Uterus (tissue), 2 donors: Measurements from ENCODE around the gene AMBRA1.

ENCODE experiments used
- POLR2A ChIP-seq, 2 donors: fragments of 450-650 bp; IDR thresholded peaks; one replicate each; pipeline ENCODE4 v1.6.1; 2016; ENCODE audit warnings: antibody characterized with exemption in 2 of 2, mild to moderate bottlenecking in 1 of 2, moderate library complexity in 1 of 2
- TF ChIP-seq, protein P1 (sequence below), 4 experiments: fragments of 200-600 bp in 2 of 4; fragments of 450-650 bp in 2 of 4; sonication (generic) in 2 of 4; IDR thresholded peaks; one replicate each; pipeline ENCODE4 v1.5.1; 2016 to 2019; ENCODE audit warnings: antibody characterized with exemption in 4 of 4, mild to moderate bottlenecking in 2 of 4, moderate library complexity in 1 of 4

DNA sequence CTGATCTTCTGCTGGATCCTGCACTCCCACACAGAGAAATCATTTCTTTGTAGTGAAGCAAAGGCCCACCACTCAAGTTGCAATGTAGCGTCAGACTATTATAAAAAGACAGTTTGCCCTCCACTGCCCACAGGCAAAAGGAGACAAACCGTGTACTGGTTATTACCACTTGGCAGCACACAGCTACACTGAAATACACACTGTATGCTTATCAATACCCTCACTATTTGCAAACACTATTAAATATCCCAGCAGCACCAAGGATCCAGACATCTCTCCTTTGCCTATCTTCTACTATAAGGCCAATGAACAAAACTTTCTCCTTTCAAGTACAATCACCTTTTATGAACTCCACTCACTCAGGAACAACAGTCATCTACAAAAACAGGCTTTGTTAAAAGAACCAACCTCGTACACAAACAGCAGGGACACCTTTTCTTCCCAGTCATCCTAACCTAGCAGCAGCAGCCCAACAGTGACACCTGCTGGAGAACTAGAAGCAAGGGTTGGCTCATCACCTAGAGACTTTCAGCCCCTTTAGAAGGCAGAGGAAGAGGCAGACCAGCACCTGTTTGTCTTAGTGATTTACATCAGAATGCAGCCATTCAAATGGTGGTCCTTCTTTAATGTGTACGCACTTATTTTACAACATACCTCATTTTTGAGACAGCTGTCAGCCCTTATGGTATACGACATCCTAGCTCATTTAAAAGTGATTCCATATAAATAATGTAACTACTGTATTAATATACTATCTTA is 56.1 kb downstream of the AMBRA1 start:
- TF ChIP-seq, protein P1, sequence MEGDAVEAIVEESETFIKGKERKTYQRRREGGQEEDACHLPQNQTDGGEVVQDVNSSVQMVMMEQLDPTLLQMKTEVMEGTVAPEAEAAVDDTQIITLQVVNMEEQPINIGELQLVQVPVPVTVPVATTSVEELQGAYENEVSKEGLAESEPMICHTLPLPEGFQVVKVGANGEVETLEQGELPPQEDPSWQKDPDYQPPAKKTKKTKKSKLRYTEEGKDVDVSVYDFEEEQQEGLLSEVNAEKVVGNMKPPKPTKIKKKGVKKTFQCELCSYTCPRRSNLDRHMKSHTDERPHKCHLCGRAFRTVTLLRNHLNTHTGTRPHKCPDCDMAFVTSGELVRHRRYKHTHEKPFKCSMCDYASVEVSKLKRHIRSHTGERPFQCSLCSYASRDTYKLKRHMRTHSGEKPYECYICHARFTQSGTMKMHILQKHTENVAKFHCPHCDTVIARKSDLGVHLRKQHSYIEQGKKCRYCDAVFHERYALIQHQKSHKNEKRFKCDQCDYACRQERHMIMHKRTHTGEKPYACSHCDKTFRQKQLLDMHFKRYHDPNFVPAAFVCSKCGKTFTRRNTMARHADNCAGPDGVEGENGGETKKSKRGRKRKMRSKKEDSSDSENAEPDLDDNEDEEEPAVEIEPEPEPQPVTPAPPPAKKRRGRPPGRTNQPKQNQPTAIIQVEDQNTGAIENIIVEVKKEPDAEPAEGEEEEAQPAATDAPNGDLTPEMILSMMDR (IDR thresholded peaks at IDR 0.05): peak; percentile 79 to 86 (median 82)
- no peak for TF ChIP-seq POLR2A (IDR thresholded peaks at IDR 0.05)
